GM11168 (cell line): ENCODE results near the gene PIP5K1C.

Experiments used
- in situ Hi-C: fragments of 300-500 bp; cut with MboI; formaldehyde crosslinking; loops from one replicate; pipeline ENCODE4 v1.12.0; 2022; ENCODE audit warnings: low sequenced_read_pairs; ENCODE audit not compliant: unreplicated experiment

The PIP5K1C gene

GRCh38 chr19:3695124-3695733 lies 5.0 kb downstream of the PIP5K1C start:
- in situ Hi-C loops = no loop called here

- in situ Hi-C loops = no loop called here
Observed at GRCh38 chr19:3694361-3695123, 5.7 kb downstream of the PIP5K1C start.

DNA sequence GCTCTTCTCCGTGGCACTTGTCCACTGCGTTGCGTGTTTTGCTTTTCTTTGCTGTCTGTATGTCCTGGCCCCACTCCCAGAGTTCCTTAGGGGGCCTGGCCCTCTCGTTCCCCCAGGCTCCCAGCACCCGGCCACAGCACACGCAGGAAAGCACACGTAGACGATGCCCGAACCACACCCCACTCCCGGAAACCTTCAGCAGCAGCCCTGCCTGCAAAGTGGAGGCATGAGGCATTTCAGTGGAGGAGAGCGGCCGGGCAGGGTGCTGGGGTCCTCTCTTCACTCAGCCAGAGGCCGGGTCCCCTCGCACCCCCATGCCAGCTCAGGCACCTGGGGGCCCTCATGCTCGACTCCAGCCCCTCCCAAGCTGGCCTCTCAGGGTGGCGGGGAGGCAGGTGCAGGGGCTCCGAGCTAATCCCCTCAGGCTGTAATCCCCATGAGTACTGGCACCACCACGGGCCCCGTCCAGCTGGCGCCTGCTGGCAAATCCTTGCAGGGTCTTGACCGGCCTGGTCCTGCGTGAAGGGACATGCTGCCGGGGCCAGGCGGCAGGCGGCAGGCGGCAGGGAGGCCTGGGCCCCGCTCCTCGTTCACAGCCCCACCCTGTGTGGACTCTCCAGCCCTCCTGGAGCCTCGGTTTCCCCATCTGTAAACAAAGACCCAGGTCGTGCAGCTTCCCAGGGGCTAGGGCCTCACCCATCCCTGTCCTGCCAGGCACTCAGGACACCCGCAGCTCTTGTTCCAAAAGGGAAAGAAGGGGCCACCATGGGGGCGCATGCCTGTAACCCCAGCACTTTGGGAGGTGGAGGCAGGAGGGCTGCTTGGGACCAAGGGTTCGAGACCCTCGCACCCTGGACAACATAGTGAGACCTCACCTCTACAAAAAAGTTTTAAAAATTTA lies 7.0 kb downstream of the PIP5K1C start:
- in situ Hi-C loops = no loop called here

- in situ Hi-C loops = no loop called here
Observed at GRCh38 chr19:3692141-3693024, 7.9 kb downstream of the PIP5K1C start.

DNA sequence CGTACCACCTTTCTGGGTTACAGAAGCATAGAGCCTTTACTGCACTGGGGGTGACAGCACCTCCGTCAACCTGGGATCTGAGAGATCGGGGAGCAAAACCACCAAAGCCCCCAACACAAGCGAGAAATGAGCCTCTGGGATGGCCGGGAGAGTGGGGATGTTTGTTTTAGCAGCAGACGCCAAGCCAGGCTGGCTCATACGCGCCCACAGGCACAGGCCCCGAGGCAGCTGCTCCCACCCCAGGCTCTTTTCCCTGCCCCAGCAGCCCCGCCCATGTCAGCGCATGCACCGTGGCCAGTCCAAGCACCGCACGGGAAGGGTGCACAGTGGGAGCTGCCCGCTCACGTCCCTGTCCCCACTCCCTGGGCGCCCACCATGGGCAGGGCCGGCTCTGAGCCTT lies 8.5 kb downstream of the PIP5K1C start:
- in situ Hi-C loops = no loop called here

DNA sequence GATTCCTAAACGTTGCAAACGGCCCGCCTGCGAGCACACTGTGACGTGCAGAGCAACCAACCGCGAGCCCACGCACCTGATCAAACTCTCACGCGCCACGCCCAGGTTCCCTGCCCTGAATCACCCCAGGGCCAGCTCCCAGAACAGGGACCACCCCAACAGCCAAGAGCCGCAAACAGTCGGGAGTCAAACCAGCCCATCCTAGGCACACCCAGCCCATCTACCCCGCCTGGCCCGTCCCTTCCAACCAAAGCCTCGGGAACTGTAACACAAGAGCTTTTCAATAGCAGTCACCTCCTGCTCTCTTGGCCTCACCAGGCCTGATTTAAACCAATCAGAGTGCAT lies 8.9 kb downstream of the PIP5K1C start:
- in situ Hi-C loops = no loop called here

DNA sequence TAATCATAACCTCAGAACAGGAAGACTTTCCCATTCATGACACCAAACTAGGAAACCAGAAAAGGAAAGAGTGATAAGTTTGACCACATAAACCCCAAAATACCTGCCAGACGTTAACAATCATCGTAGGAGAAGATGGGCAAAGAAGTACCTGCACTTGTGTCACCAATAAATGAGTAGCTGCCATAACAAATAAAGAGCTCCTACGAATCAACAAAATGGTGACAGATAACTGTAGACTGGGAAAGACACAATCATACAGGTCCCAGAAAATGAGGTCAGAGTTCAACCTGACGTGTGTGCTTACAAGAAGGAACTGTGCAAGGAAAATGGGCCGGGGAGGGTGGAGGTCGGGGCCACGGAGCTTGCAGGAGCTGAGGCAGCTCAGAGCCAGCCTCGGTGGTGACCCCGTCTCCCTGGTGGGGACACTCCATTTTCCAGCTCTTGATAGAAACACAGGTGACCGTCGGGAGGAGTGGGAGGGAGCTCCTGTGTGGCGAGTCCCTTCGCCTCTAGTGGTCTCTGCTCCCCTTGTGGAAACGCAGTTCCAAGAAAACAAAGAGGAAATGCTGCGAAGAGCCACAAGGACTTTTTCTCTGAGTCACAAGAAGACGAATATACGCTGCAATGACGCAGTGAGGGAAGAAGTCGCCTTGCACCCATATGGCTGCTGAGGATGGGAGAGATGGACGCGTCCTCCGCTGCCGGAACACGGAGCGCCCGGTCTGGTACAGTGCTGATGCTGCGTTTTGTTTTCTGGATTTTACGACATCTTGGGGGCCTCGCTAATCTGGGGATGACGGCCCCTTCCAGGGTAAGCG lies 9.5 kb downstream of the PIP5K1C start:
- in situ Hi-C loops = no loop called here

DNA sequence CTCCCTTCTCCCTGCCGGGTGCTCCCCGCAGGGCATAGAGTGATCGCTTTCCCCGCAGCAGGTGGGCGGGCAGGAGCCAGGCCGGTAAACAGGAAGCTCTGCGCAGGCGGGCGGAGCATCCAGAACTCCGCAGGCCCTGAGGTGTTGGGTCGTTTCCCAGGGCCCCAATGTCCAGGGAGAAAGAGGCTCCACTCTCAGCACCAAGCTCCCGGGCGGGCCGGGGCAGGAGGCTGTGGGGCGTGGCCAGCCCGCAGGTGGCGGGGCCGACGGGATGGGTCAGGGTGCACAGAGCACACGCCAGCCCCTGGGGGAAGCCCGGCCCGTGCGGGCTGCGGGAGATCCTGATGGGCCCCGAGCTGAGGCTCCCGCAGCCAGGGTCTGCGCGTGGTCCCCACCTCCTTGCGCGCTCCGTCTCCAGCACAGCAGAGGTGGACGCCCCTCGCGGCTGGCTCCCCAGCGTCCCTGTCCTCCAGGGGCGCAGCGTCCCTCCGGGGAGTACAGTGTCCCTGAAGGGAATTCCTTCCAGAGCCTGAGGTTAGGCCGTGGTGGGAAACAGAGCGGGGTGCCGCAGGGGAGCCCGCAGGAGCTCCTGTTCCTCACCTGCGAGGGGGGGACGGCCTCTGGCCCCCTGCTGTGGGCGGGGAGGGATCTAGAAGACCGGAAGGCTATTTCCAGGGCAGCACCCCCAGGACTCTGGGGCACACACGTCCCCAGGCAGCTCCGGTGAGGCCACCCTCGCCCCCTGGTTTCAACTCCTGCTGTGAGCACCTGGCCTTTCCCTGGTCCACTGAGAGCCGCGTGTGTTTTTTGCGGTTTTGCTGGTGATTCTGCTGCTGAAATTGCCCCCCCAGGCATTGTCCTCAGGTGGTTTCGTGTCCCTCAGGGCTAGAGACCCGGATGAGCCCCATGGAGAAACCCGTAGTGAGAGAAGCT lies 12.2 kb downstream of the PIP5K1C start:
- in situ Hi-C loops = no loop called here

DNA sequence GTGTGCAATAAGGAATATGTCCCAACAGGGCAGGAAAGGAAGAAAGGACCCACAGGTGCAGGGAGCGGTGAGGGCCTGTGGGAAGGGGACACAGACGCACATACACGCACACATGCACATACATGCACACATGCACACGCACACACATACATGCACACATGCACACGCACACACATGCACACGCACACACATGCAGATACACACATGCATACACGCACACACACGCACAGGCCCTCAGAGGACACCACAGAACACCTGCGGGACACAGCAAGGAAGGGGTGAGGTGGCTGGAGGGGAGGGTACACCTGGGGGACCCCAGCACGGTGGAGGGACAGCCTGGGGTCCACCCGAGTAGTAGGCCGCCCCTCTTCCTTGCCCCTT lies 12.9 kb downstream of the PIP5K1C start:
- in situ Hi-C loops = no loop called here

GRCh38 chr19:3684817-3685410 lies 15.4 kb downstream of the PIP5K1C start:
- in situ Hi-C loops = no loop called here

DNA sequence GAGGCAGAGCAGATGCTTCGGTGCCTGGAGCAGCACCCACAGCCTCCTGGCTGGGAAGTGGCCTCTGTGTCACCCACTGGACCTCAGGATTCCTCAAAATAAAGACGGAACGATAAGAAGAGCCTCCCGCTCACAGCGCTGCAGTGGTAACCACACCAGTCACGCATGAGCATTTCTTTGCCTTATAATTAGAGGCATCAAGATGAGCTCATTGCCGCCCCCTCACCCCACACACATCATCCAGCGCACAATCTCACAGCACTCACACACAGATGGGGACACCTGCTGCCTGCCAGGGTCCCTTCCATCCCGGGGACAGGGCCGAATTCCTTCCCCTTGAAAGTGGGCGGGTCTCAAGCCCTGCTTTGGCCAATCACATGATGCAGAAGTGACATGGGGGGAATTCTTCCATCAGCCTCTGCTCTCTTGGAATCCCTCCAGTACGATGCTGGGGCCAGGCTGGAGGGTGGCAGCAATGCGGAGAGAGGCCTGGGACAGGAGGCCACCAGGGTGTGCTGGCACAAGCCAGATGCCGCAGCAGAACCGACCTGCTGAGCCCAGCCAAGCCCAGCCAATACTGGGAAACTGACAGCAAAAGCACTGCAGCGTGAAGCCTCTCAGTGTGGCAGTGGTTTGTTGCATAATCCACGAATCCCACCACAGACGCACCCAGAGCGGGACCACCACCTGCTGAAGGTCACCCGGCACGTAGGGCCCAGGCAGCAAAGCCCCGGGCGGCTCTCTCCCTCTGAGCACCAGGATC lies 16.0 kb downstream of the PIP5K1C start:
- in situ Hi-C loops = no loop called here

- in situ Hi-C loops = no loop called here
Observed at GRCh38 chr19:3683405-3684053, 16.7 kb downstream of the PIP5K1C start.

DNA sequence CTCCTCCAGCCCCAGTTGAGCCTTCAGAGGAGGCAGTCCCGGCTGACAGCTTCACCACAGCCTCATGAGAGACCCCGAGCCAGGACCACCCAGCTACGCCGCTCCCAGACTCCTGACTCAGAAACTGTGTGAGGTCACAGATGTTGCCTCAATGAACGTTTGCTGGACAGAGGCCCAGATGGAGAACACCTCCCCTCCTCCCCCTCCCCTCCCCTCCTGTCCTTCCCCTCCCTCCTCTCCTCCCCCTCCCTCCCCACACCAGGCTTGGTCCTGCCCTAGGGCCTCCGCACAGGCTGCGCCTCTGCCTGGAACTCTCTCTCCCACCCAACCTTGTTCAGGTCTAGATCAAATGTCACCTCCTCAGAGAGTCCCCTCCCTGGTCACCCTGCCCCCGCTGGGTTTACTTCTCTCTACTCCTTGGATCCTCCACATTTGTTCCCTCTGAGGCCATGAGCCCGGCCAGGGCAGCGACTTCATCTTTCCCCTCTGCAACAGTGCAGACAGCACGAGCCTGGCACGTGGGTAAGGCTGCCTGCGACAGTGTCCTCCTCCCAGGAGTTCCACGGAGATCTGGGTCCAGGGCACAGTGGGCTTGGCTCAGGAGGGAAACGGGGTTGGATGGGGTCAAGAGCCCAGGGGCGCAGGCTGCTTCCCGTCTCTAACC lies 17.4 kb downstream of the PIP5K1C start:
- in situ Hi-C loops = no loop called here

- in situ Hi-C loops = no loop called here
Observed at GRCh38 chr19:3682286-3682685, 18.0 kb downstream of the PIP5K1C start.

DNA sequence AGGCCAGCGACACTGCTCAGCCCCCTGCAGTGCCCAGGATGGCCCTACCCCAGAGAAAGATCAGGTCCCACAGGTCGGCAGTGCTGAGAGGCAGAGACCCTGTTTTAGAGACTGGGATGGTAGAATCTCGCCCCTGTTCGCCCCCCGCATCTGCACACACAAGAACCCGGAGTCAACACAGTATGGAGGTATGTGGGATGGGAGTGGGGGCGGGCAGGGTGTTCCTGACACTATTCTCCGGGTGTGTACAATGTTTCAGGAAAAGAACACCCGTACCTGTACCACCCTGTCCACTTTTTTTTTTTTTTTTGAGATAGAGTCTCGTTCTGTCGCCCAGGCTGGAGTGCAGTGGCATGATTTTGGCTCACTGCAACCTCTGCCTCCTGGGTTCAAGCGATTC lies 19.3 kb downstream of the PIP5K1C start:
- in situ Hi-C loops = no loop called here

DNA sequence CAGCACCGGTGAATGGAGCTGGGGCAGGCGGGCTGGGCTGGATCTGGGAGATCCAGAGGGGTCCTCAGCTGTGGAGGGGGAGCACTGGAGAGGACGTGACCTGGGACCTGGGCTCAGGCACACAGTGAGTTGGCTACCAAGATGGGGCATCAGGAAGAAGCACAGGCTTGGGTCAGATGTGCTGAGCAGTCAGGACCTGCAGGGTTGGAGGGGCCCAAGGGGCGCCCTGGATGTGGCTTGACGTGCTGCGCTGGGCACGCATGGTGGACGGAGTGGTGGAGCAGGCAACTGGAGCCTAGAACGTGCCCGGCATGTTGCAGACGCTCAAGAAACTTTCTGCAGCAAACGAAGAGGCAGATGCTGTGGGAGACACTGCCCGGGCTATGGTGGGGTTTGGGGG lies 20.7 kb downstream of the PIP5K1C start:
- in situ Hi-C loops = no loop called here
